GM18502 (cell line): ENCODE data around the gene SRRD.
A peak's percentile ranks its signal among the peaks of the same experiment; 100 is the strongest.

Experiments
- ATAC-seq: cut with Tn5 transposase; IDR thresholded peaks from one replicate; pipeline ENCODE4 v1.9.1; 2021; ENCODE audit warnings: mild to moderate bottlenecking; ENCODE audit not compliant: unreplicated experiment, poor library complexity

The SRRD gene

DNA sequence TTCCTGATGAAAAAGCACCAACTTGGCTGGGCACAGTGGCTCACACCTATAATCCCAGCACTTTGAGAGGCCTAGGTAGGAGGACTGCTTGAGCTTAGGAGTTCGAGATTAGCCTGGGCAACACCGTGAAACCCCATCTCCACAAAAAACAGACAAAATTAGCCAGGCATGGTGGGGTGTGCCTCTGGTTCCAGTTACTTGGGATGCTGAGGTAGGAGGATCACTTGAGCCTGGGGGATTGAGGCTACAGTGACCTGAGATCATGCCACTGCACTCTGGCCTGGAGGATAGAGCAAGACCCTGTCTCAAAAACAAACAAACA, 3.1 kb upstream of the SRRD start:
- ATAC-seq: no peak

DNA sequence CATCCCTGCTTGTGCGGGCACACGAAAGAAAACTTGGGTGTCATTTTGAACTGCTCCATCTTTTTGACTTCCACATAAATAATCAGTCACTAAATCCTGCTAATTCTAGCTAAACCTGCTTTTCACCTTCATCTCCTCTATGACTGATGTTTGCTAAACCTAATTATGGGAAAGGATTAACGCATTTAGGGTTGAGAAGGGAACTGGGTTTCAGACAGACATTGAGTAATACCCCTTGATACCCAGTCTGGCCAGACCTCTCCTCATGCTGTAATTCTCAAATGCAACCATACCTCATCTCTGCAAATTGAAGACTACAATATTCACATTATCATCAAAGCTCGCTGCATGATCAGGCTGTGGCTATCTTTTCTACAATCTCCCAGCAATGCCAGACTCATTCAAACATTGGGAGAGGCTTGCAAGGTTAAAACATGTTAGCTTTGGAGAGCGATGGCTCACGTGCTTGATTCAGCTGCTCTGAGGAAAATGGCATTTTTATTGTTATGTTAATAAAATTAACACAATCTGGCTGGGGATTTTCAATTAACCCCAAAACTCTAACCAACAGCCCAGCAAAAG, 2.5 kb upstream of the SRRD start:
- no peak for ATAC-seq

DNA sequence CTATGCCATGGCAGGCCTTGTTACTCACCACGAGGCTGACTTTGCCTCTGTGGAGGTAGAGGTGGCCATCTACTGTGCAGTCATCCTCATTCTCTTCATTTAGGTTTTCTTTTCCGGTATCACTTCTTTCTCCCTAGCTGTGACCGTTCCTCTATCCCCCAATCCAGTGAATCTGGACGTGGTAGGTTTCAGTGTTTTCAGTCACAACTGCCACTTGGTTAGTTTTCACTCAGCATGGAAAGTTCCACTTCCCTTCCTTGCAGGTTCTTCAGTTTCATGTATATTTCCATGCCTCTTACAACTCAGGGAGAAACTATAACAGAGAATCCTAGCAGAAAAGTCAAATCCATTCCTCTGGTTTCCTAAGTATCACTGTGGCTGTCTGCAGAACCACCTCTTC, 2.0 kb upstream of the SRRD start:
- no peak for ATAC-seq

DNA sequence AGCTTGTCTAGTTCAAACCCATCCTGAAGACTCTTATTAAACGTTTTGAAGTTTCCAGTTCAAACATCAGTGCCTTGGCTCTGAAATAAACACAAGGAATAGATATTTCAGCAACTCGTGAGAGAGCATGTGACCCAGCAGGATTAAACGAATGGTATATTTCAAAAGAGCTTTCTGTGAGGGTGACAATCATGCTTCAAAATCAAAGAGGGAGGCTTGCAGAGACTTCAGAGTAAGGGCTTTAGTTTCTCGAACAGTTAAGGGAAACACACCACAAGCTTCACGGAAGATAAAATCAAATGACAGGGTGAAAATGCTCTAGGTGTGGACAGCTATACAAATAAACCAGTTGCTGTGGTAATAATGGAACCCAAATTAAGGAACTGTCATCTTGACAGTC, 1.5 kb upstream of the SRRD start:
- no peak for ATAC-seq

DNA sequence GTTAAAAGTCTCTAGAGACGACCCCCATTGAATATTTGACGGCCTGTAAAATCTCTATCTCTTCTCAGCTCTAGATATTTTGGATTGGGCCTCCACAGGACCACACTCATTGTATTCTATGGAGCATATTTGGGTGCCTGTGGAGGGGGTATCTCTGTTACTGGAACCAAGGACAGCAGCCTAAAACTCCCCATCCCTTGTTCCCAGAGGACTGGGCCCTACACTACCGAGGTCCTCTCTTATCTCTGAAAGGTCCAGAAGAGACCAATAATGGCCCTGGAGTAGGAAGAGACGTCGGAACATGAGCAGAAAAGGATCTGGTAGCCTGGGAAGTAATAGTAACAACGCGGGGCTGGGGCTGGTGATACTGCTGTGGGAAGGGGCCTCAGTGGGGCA, 636 bp upstream of the SRRD start:
- ATAC-seq: no peak

DNA sequence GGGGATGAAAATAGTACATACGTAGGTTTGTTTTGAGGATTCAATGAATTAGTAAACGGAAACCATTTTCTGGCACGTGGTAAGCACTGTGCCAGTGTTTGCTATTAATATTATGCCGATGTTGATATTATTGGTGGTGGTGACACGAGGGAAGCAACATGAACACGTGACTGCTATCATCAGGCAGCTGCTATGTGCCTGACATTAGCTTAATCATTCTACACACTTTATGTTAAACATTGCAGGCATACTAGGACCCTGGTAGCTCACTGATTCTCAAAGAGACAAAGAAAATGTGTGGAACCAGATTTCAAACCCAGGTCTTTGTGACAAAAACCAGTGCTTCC, 656 bp downstream of the SRRD start:
- ATAC-seq: no peak

DNA sequence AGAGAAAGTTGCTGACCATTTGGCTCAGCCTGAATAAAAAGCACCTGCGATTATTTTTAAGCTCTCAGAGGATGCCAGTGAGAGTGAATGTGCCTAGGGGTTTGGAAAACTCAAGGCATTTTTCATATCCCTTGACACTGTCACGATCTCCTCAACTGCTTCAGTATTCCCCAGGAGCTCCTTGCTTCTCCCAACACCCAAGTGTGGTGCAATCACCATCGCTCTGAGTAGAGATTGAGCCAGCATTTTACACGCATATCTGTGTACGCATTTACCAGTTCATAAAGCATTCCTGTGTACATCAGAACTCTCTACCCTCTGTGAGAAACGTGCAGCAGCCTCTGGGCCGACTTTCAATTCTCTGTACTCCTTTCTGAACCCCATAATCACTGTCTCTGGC, 1.3 kb downstream of the SRRD start:
- no peak for ATAC-seq

DNA sequence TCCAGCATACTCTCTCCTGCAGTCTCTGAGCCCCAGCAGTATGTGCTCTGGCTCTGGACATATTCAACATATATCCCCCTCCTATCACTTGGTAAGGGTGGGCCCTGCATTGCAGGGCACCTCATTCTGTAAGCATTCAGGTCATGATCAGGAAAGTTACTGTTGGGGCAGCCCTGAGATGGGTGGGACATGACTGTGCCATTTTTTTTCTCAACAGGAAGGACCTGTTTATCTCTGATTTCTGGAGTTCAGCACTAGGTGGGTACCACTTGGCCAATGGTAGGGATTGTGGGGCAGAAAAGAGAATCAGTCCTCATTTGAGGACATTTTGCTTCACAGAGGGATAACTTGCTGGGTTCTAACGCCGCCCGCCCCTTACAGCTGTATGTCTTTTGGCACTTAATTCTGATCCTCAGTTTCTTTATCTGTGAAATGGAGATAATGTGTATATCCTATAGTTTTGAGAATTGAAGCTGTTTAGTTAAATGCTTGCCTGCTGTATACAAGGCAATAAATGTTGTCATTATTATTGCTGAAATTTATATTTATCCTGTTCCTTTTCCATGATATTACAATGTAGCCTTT, 2.2 kb downstream of the SRRD start:
- ATAC-seq: no peak

DNA sequence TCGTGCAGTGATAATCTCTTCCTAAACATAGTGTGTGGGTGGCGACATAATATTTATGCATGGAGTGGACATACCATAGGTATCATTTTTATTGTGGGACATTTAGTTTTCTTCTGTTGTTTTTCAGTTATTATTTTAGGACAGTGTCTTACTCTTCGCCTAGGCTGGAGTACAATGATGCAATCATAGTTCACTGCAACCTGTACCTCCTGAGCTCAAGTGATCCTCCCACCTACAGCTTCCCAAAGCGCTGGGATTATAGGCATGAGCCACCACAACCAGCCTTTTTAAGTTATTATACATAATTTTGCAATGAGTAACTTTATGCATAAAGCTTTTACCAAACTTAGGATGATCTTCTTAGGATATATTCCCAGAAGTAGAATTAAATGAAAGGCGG, 2.7 kb downstream of the SRRD start:
- ATAC-seq: no peak

DNA sequence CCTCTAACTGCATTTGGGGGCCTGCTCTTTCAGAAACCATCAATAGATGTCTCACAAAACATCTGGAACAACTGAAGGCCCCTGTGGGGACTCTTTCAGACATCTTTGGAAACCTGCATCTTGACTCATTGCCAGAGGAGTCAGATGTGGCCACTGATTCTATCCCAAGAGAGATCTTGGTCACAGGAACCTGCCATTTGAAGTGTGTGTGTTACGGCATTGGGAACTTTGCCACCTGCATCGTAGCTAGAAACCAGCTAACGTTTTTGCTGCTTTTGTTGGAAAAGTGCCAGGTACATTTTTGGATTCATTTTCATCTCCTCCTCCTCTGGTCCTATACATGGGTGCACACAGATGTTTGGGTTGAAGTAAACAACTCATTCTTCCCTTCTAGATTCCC, 4.3 kb downstream of the SRRD start:
- ATAC-seq: no peak

DNA sequence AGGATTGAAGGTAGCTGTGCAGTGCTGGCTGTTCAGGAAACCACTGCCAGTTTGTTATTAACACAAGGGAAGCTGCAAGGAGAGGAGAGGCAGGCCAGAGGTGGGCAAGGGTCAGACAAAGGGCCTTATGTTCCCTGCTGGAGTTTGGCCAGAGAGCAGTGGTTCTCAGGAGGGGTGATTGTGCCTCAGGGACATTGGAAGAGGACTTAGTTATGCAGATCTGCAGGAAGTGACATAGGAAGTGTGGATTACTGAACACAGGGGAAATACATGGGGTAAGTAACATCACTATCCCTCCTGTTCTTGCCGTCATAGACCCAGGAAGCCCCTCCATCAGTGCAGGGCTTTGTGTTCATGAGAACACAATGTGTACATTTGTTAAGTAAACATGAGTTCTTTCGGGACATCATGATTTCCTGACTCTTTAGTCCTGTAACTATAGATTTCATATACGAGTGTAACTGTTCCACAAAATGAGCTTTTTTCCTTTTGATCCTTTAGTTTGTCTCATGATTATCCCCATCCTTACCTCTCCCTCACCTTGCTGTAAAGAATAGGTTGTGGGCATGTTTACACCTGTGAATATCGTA, 5.9 kb downstream of the SRRD start:
- ATAC-seq: no peak

DNA sequence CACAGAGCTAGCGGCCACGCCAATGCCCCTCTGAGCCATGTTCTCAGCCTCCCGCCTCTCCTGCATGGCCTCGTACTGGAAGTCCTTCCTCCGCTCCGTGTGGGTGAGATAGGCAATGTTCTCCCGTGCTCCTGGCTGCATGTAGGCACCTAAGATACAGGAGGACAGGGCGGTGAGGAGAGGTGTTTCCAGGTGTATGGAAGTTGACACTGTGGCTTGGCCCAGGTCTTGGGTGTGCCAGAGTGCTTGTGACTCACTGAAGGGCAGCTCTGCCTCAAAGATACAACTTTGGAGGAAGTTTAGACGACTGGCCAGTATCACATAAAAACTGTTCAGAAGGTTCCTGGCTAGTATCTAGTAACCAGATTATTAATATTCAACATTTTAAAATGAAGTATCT, 8.5 kb downstream of the SRRD start:
- no peak for ATAC-seq

DNA sequence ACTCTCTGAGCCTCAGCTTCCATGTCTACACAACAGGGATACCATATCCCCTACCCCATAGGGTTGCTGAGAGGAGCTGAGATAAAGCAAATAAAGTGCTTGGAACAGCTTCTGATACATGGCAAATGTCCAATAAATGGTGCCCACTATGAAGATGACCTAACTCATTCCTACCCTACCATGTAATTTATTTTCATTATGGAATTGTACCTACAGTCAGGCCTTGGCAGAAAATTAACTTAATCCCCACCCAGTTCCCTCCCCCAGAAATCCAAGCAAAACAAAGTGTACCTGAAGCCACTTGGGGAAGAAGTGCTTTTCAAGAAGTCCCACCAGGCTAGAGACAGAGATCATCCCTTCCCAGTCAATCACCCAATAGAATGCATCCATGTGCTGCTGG, 10.8 kb downstream of the SRRD start:
- no peak for ATAC-seq

DNA sequence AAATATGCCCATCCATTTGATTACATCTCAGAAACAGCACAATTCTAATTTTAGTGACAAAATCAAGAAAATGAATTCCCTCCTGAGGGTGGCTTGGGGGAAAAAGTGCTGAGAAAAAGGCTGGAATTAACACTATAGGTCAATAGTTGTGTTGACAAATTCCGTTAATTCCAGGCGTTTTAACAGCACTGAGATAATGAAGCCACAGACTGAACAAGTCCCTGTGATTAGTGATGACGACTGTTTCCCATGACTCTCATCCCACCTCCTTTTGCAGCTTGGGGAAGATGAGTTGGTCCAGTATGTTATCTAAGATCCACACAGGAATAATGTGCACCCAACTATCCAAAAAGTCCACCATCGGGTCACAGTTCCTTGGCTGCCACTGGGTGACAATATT, 12.8 kb downstream of the SRRD start:
- no peak for ATAC-seq

DNA sequence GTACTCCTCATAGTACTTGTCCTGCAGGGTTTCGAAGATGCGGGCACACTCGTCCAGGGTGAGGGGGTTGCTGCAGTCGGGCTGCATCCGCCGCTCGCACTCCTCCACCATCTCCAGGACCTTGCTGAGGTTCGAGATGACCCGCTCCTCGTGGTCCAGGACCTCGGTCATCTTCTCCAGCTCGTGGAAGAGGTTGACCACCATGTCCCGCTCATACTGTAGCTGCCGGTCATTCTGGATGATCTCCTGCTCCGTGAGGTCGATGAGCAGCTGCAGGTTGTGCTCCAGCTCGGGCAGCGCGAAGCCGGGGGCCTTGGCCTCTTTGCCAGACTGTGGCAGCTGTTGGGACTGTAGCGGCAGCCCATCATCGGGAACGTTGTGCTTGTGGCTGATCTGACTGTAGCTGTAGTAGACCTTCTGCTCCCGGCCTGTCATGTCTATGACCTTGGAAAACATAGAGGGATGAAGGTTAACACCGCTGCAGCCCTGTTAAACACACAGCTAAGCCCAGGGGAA, 15.6 kb downstream of the SRRD start:
- ATAC-seq: no peak

DNA sequence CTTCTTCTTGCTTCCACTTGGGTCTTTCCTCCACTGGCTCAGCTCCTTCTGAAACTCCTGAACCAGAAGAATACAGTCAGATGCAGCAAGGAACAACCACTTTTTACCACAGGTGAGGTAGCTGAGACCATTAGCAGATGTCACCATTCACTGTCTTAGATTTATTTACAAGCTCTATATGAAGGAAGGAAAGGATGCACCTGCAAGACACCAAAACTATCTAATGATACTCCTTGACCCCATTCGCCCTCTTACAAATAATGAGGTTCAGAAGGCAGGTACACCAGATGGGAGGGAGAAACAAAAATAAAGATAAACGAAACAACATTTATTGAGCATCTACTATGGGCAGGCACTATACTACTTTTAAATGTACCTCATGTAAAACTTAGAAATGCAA, 18.3 kb downstream of the SRRD start:
- no peak for ATAC-seq

DNA sequence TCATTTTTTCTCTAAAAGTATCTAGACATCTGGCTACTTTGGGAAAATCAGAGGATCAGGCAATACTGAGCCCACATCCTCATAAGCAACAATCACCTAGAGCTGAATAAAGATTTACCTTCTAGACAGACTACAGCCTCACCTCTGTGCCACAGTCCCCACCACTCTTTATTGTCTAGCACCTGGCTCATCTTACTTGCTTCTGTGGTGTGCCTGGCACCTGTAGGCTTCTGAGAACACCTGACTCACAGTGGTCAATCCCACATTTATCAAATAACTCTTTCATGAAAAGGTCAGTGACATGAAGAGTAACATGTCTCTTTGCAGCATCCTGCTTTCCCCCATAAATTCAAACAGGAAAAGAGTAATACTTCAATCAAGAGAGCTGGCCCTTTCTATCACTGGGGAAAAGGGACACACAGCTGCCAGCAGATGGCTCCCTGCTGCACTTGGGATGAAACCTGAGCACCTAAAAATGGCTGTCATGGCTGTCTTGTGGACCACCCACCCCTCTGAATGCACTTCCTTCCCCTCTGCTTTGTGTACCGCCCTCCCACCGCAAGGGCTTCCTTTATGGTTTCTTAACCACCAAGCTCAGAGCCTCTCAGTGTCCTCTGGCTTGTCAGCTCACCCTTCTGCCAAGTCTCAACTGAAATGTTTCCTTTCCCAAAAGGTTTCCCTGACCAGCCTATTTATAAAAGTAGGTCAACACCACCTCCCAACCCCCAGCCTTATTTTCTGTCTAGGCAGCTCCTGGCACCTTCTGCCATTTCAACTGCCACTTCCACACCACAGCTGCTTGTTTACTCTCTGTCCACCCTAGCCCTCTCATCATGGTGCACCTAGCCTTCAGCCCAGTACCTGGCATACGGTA, 19.2 kb downstream of the SRRD start:
- no peak for ATAC-seq

DNA sequence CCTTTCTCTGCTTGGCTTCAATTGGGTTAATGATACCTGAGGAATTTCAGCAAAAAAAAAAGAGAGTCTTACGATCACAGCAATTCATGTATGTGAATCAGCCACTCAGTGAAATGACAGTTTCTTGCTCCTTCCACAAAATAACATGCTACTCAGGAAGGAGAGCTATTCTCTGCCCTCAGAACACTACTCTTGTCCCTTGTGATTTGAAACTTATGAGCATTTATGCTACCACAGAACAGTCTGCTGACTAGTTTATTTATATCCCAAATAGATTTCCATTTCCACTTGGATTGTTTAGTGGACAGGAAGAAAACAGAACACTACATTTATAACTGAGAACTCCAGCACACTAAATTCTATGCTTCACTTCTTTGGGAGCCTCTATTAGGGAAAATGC, 20.1 kb downstream of the SRRD start:
- no peak for ATAC-seq

DNA sequence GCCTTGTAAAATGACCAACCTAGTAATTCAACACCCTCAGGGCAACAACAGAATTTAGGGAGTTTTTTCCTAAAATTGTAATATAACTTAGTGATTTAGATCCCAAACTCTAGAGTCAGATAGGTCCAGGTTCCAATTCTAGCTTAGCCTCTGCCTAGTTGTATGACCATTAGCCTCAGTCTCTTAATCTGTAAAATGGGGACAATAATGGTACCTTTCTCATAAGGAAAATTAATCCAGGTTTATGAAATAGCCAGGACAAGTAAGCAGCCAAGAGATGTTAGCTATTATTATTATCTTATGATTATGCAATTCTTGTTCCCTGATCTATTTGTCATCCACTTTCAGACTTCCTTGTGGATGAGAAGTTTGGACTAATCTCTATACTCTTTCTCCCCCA, 24.5 kb downstream of the SRRD start:
- no peak for ATAC-seq

DNA sequence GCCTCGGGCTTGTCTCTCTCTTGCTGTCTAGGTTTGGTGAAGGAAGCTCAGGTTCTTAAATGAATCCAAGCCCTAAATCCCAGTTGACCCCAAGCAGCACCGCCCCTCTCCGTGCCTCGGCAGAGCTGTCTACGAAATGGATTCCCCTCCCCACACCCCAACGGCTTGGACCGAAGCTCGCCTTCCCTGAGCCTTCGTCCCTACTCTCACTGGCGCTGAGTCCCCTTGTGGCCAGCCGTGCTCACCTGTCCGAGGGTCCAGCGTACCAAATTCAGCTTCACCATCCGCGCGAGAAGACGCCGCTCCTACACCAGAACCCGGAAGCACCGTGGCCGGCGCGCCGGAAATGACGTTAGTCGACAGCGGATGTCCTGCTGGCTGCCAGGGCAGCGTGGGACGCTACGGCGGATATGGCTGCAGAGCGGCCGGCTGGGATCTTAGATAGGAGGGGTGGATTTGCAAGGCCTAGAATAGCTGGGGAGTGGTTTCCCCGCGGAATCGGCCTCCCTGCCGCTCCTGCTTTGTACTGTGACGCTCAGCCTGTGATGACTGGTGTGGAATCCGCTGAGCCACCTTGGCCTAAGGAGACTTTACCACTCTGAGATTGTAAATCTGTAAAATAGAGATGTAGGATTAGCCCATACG, 28.6 kb downstream of the SRRD start, which contains the start of gene TFIP11:
Gene TFIP11, minus strand, starts transcription at position 325 of the 645 bp plus-strand sequence. CDS start 2,201 bp downstream, outside the sequence.
- ATAC-seq: peak; percentile 89

DNA sequence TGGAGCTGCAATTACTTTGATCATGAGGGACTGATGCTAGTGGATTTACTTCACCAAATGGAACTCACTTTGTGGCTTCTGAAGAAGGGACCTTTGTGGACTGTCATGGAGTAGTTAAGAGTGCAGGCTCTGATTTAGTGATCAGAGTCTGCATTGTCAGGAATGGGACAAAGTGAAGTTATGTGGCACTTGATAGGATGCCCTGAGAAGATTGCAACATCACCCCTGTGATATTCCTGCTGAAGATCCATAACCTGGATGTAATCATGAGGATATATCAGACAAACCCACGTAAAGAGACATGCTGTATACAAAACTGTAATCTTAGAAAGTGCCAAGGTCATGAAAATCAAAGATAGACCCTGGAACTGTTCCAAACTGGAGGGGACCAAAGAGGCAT, 30.2 kb downstream of the SRRD start:
- no peak for ATAC-seq
